Fibroblast of the aortic adventitia (primary cell): ENCODE data around the gene FAP. TPM values are rescaled to one million over a fixed set of nuclear protein-coding genes. Genes with fewer than 3 reads are reported as not detected.

Experiments used
- DNase-seq: peaks from one replicate; pipeline ENCODE4 v3.0.0-alpha.2; 2010; ENCODE audit warnings: low read depth
- H3K4me3 ChIP-seq: 2 replicates; pipeline ENCODE4 v1.5.1; 2011; ENCODE audit warnings: low read depth, mild to moderate bottlenecking, control low read depth, low read length, moderate library complexity
- CTCF ChIP-seq: IDR thresholded peaks from 2 replicates; pipeline ENCODE4 v1.5.1; 2011; ENCODE audit warnings: mild to moderate bottlenecking, low read length, control low read depth, inconsistent platforms; ENCODE audit not compliant: insufficient read depth
- total RNA-seq: library from RNA; depleted of rRNA; stranded (reverse); fragments of >200 nt; gene quantifications from 2 replicates; pipeline ENCODE4 v1.2.3, GENCODE V29; 2012; ENCODE audit warnings: low replicate concordance

FAP gene
- total RNA-seq, 1 donor = 228 TPM

- DNase-seq = peak; percentile 68
- no peak for TF ChIP-seq CTCF
- no peak overlapping the region for H3K4me3 ChIP-seq
These were observed 13.3 kb upstream of the FAP start for GRCh38 chr2:162256591-162256991.

- H3K4me3 ChIP-seq = no peak overlapping the region
- no peak for TF ChIP-seq CTCF
- DNase-seq = no peak
These were observed 11.1 kb upstream of the FAP start for GRCh38 chr2:162254236-162254871.

- no peak for DNase-seq
- no peak overlapping the region for H3K4me3 ChIP-seq
- no peak for TF ChIP-seq CTCF
These were observed 10.2 kb upstream of the FAP start for GRCh38 chr2:162253435-162253834.

GRCh38 chr2:162252153-162252552 is 8.9 kb upstream of the FAP start:
- no peak overlapping the region for H3K4me3 ChIP-seq
- TF ChIP-seq CTCF = no peak
- DNase-seq = no peak

- TF ChIP-seq CTCF = no peak
- peak; percentile 35 for DNase-seq
- H3K4me3 ChIP-seq = no peak overlapping the region
These were observed 2.5 kb upstream of the FAP start for GRCh38 chr2:162245781-162246180.

GRCh38 chr2:162245061-162245460 is 1.8 kb upstream of the FAP start:
- DNase-seq = peak; percentile 46
- no peak for TF ChIP-seq CTCF
- no peak overlapping the region for H3K4me3 ChIP-seq

- no peak for TF ChIP-seq CTCF
- peak; percentile 93 for DNase-seq
- peak overlapping the region; percentile 6 for H3K4me3 ChIP-seq
These were observed 1.3 kb upstream of the FAP start for GRCh38 chr2:162244541-162245031.
